Measurements from ENCODE around the gene TTPAL. TPM values are rescaled to one million over a fixed set of nuclear protein-coding genes. Genes with fewer than 3 reads are reported as not detected.

The TTPAL gene
- total and polyA plus RNA-seq, 2 donors (not counting 3 experiments of a cell fraction or from before 2014, with no cell fraction given): 4.0 to 8.0 TPM

DNA sequence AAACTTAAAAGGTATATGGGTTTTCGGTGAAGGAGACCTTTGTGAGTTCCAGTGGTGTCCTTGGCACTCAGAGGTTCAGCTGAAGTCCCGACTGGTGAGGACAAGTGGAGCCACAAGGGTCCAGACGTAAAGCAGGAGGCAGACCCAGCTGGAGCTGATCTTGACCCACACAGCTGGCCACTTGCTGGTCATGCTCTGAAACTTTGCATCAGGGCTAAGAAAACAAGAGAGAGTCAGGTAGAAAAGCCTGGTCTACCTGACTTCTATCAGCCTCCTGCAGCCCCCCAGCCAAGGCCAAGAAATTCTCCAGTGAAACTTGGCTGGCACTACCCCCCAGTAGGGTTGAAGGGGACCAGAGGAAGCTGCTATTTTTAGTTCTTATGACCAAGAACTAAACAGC is 24.5 kb downstream of the TTPAL start:
- no peaks in the 10 kb centered on the region for H3K27me3 ChIP-seq (ENCODE audit: control insufficient read depth in 2 of 2, insufficient read depth in 2 of 2, low read length in 2 of 2)
- H3K9me3 ChIP-seq (replicated peaks; ENCODE audit: control insufficient read depth, insufficient read depth, low read length): no peaks in the 10 kb centered on the region
- no peak overlapping the region for H3K4me2 ChIP-seq (ENCODE audit: insufficient read depth, low read length)
- H3K27ac ChIP-seq (ENCODE audit: insufficient read depth, low read depth, low read length): no peak overlapping the region
- dilution Hi-C loops (cut with MboI; ENCODE audit: extremely low pct_ligation_motif_present, low sequenced_read_pairs) (no loop called here), intact Hi-C loops (cut with micrococcal nuclease) (no loop called here)
- CTCF ChIA-PET: interaction anchor here (1.3 kb wide), 1 partner anchor 12 kb away, joined by 6 read pairs; no protein-coding TSS in a partner anchor
- H3K4me1 ChIP-seq (ENCODE audit: control insufficient read depth, extremely low read depth, insufficient read depth, low read length): no peaks in the 10 kb centered on the region
- no peak for FAIRE-seq
- no peak overlapping the region for H3K4me3 ChIP-seq (replicated peaks in 1 of 3; ENCODE audit: insufficient read depth in 1 of 3, low read depth in 1 of 3, low read length in 3 of 3)
- no peak overlapping the region for H3K9ac ChIP-seq (replicated peaks; ENCODE audit: extremely low read depth, insufficient read depth, low read length)
- no peak overlapping the region for H2AFZ ChIP-seq (ENCODE audit: low read depth, low read length)
- POLR2A ChIA-PET: no interaction called here
- no peaks in the 10 kb centered on the region for H3K79me2 ChIP-seq (ENCODE audit: control insufficient read depth, insufficient read depth, low read length)
- no peak for DNase-seq (ENCODE audit: low read depth, low spot score)
- no peaks in the 10 kb centered on the region for H4K20me1 ChIP-seq (replicated peaks; ENCODE audit: control insufficient read depth, extremely low read depth, insufficient read depth, low read length)
- no TSS peak for BruUV-seq (replicated peaks)
- no peaks in the 10 kb centered on the region for H3K9me1 ChIP-seq (replicated peaks; ENCODE audit: control insufficient read depth, extremely low read depth, insufficient read depth, low read length)
- TF ChIP-seq MYC (IDR thresholded peaks at IDR 0.05; ENCODE audit: low read depth, low read length) (no peak), FOS (IDR thresholded peaks at IDR 0.05; ENCODE audit: borderline replicate concordance, insufficient read depth, low read length) (no peak), POLR2A (IDR thresholded peaks at IDR 0.05; ENCODE audit: low read depth, low read length) (no peak), JUN (IDR thresholded peaks at IDR 0.05; ENCODE audit: borderline replicate concordance, insufficient read depth, insufficient read length, low read depth) (no peak), GATA2 (IDR thresholded peaks at IDR 0.05; ENCODE audit: insufficient read depth, insufficient read length, low read depth, low read length) (no peak), EZH2 (IDR thresholded peaks at IDR 0.05; ENCODE audit: borderline replicate concordance, low read depth, low read length, severe bottlenecking) (no peak)
- TF ChIP-seq, protein P1, sequence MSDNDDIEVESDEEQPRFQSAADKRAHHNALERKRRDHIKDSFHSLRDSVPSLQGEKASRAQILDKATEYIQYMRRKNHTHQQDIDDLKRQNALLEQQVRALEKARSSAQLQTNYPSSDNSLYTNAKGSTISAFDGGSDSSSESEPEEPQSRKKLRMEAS (IDR thresholded peaks at IDR 0.05; ENCODE audit: insufficient read depth, insufficient read length): no peak
- TF ChIP-seq, protein P2, sequence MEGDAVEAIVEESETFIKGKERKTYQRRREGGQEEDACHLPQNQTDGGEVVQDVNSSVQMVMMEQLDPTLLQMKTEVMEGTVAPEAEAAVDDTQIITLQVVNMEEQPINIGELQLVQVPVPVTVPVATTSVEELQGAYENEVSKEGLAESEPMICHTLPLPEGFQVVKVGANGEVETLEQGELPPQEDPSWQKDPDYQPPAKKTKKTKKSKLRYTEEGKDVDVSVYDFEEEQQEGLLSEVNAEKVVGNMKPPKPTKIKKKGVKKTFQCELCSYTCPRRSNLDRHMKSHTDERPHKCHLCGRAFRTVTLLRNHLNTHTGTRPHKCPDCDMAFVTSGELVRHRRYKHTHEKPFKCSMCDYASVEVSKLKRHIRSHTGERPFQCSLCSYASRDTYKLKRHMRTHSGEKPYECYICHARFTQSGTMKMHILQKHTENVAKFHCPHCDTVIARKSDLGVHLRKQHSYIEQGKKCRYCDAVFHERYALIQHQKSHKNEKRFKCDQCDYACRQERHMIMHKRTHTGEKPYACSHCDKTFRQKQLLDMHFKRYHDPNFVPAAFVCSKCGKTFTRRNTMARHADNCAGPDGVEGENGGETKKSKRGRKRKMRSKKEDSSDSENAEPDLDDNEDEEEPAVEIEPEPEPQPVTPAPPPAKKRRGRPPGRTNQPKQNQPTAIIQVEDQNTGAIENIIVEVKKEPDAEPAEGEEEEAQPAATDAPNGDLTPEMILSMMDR (IDR thresholded peaks at IDR 0.05; ENCODE audit: extremely low read depth in 1 of 2, insufficient read depth in 1 of 2, low read depth in 1 of 2, low read length in 2 of 2): no peak
- H3K36me3 ChIP-seq (ENCODE audit: control insufficient read depth in 2 of 2, extremely low read depth in 1 of 2, insufficient read depth in 2 of 2, low read length in 2 of 2): peaks cover 31 to 34% of the 10 kb centered on the region in 2 experiments

Measured in endothelial cell of umbilical vein (primary cell).